Parathyroid adenoma (tissue), 2 donors: Measurements from ENCODE around the gene DDX53.

Source experiments
- H2AFZ ChIP-seq: fragments of 300-600 bp; sonication (generic); one replicate; pipeline ENCODE4 v1.7.0; 2017; ENCODE audit warnings: antibody characterized with exemption, mild to moderate bottlenecking
- H3K27ac ChIP-seq: fragments of 300-600 bp; sonication (generic); one replicate; pipeline ENCODE4 v1.7.0; 2017
- H3K27me3 ChIP-seq: fragments of 300-600 bp; sonication (generic); one replicate; pipeline ENCODE4 v1.7.0; 2017; ENCODE audit warnings: low read length; ENCODE audit not compliant: control insufficient read depth, insufficient read depth
- H3K36me3 ChIP-seq: fragments of 300-600 bp; sonication (generic); one replicate; pipeline ENCODE4 v1.7.0; 2017; ENCODE audit warnings: low read length; ENCODE audit not compliant: control insufficient read depth, insufficient read depth
- H3K4me1 ChIP-seq: fragments of 300-600 bp; sonication (generic); one replicate; pipeline ENCODE4 v1.7.0; 2017; ENCODE audit warnings: control low read depth
- H3K4me2 ChIP-seq: fragments of 300-600 bp; sonication (generic); one replicate; pipeline ENCODE4 v1.7.0; 2017; ENCODE audit warnings: low read length
- H3K4me3 ChIP-seq: fragments of 300-600 bp; sonication (generic); one replicate; pipeline ENCODE4 v1.7.0; 2017; ENCODE audit warnings: low read depth, low read length
- H3K79me2 ChIP-seq: fragments of 300-600 bp; sonication (generic); one replicate; pipeline ENCODE4 v1.7.0; 2017; ENCODE audit warnings: control low read depth
- H3K9ac ChIP-seq: fragments of 300-600 bp; sonication (generic); one replicate; pipeline ENCODE4 v1.7.0; 2017; ENCODE audit warnings: mild to moderate bottlenecking
- H3K9me3 ChIP-seq: fragments of 300-600 bp; sonication (generic); one replicate; pipeline ENCODE4 v1.7.0; 2017; ENCODE audit warnings: low read length; ENCODE audit not compliant: control insufficient read depth
- CTCF ChIP-seq: fragments of 300-600 bp; sonication (generic); IDR thresholded peaks from one replicate; pipeline ENCODE4 v1.7.0; 2017; ENCODE audit warnings: antibody characterized with exemption, mild to moderate bottlenecking
- donor health status: primary hyperparathyroidism.

Gene DDX53

GRCh38 chrX:22959204-22959920, 40.4 kb upstream of the DDX53 start:
- TF ChIP-seq CTCF, result no peak
- no peak overlapping the region for H3K4me2 ChIP-seq

GRCh38 chrX:22963196-22963595, 36.6 kb upstream of the DDX53 start:
- no peak for TF ChIP-seq CTCF
- H3K27me3 ChIP-seq, result no peaks in the 10 kb centered on the region

More at GRCh38 chrX:22959204-22959920, 40.4 kb upstream of the DDX53 start:
- no peaks in the 10 kb centered on the region for H3K4me1 ChIP-seq
- no peak overlapping the region for H3K9ac ChIP-seq
- H2AFZ ChIP-seq, result no peak overlapping the region
- H3K27me3 ChIP-seq, result no peaks in the 10 kb centered on the region
- no peak overlapping the region for H3K27ac ChIP-seq
- no peaks in the 10 kb centered on the region for H3K9me3 ChIP-seq
- H3K79me2 ChIP-seq, result no peaks in the 10 kb centered on the region
- no peaks in the 10 kb centered on the region for H3K36me3 ChIP-seq
- no peak overlapping the region for H3K4me3 ChIP-seq

GRCh38 chrX:22968494-22968893, 31.3 kb upstream of the DDX53 start:
- Histone ChIP-seq H3K9ac (no peak overlapping the region), H3K27me3 (no peaks in the 10 kb centered on the region), H3K9me3 (no peaks in the 10 kb centered on the region), H2AFZ (no peak overlapping the region), H3K4me1 (no peaks in the 10 kb centered on the region), H3K4me3 (no peak overlapping the region), H3K27ac (no peak overlapping the region), H3K4me2 (no peak overlapping the region), H3K36me3 (no peaks in the 10 kb centered on the region), H3K79me2 (no peaks in the 10 kb centered on the region)
- no peak for TF ChIP-seq CTCF

More at GRCh38 chrX:22963196-22963595, 36.6 kb upstream of the DDX53 start:
- H3K79me2 ChIP-seq, result no peaks in the 10 kb centered on the region
- no peak overlapping the region for H3K9ac ChIP-seq
- H3K4me3 ChIP-seq, result no peak overlapping the region
- H3K4me1 ChIP-seq, result no peaks in the 10 kb centered on the region
- no peak overlapping the region for H2AFZ ChIP-seq
- H3K9me3 ChIP-seq, result no peaks in the 10 kb centered on the region
- no peak overlapping the region for H3K27ac ChIP-seq
- H3K36me3 ChIP-seq, result no peaks in the 10 kb centered on the region
- H3K4me2 ChIP-seq, result no peak overlapping the region

- Histone ChIP-seq H3K4me3 (no peak overlapping the region), H3K79me2 (no peaks in the 10 kb centered on the region), H3K9ac (no peak overlapping the region), H2AFZ (no peak overlapping the region), H3K27me3 (no peaks in the 10 kb centered on the region), H3K36me3 (no peaks in the 10 kb centered on the region), H3K4me2 (no peak overlapping the region), H3K27ac (no peak overlapping the region), H3K9me3 (no peaks in the 10 kb centered on the region), H3K4me1 (no peaks in the 10 kb centered on the region)
- TF ChIP-seq CTCF, result no peak
Measured at GRCh38 chrX:22969411-22969810, 30.3 kb upstream of the DDX53 start.

- H3K9me3 ChIP-seq, result no peaks in the 10 kb centered on the region
- no peak overlapping the region for H3K27ac ChIP-seq
- H3K36me3 ChIP-seq, result no peaks in the 10 kb centered on the region
- no peaks in the 10 kb centered on the region for H3K4me1 ChIP-seq
- no peak overlapping the region for H3K4me3 ChIP-seq
- no peaks in the 10 kb centered on the region for H3K27me3 ChIP-seq
- H3K4me2 ChIP-seq, result no peak overlapping the region
- no peak overlapping the region for H3K9ac ChIP-seq
- no peak for TF ChIP-seq CTCF
- H2AFZ ChIP-seq, result no peak overlapping the region
- no peaks in the 10 kb centered on the region for H3K79me2 ChIP-seq
Measured at GRCh38 chrX:22970861-22971260, 28.9 kb upstream of the DDX53 start.
